ENCODE data around the gene C20orf141.

The C20orf141 gene

GRCh38 chr20:2825761-2826160, 11.0 kb downstream of the C20orf141 start:
- Histone ChIP-seq H3K27ac (ENCODE audit: extremely low read depth, low read depth, low read length) (no peak overlapping the region), H3K9me3 (ENCODE audit: control insufficient read depth, insufficient read depth, low read depth, low read length) (no peaks in the 10 kb centered on the region), H3K36me3 (ENCODE audit: control insufficient read depth in 2 of 2, insufficient read depth in 1 of 2, low read length in 2 of 2) (no peaks in the 10 kb centered on the region), H3K4me1 (ENCODE audit: control insufficient read depth, insufficient read depth, low read length) (no peaks in the 10 kb centered on the region), H3K4me3 (ENCODE audit: low read depth, low read length) (no peak overlapping the region)
- ChIA-PET POLR2A (no interaction called here), CTCF (no interaction called here)
- TF ChIP-seq ZNF449 (tag by site-specific recombination; IDR thresholded peaks at IDR 0.05) (no peak), ZNF529 (tag by site-specific recombination; IDR thresholded peaks at IDR 0.05; ENCODE audit: insufficient replicate concordance) (no peak), ZNF324 (tag by site-specific recombination; IDR thresholded peaks at IDR 0.05) (no peak), ZNF747 (tag by site-specific recombination; IDR thresholded peaks at IDR 0.05) (no peak), ZNF398 (tag by site-specific recombination; IDR thresholded peaks at IDR 0.05) (no peak), ZNF24 (tag by site-specific recombination; IDR thresholded peaks at IDR 0.05) (no peak), ZBTB1 (tag by site-specific recombination; IDR thresholded peaks at IDR 0.05) (no peak), ZNF10 (tag by site-specific recombination; IDR thresholded peaks at IDR 0.05) (no peak), ZNF394 (tag by site-specific recombination; IDR thresholded peaks at IDR 0.05; ENCODE audit: borderline replicate concordance) (no peak), ZNF626 (tag by site-specific recombination; IDR thresholded peaks at IDR 0.05) (no peak), ZNF580 (tag by site-specific recombination; IDR thresholded peaks at IDR 0.05) (no peak), REST (tag by site-specific recombination; IDR thresholded peaks at IDR 0.05) (no peak), ZNF274 (IDR thresholded peaks at IDR 0.05; ENCODE audit: low read length) (no peak), ZNF274 (tag by site-specific recombination; IDR thresholded peaks at IDR 0.05; ENCODE audit: borderline replicate concordance) (no peak)

GRCh38 chr20:2826655-2827054, 11.9 kb downstream of the C20orf141 start:
- Histone ChIP-seq H3K36me3 (ENCODE audit: control insufficient read depth in 2 of 2, insufficient read depth in 1 of 2, low read length in 2 of 2) (no peaks in the 10 kb centered on the region), H3K4me3 (ENCODE audit: low read depth, low read length) (no peak overlapping the region), H3K27ac (ENCODE audit: extremely low read depth, low read depth, low read length) (no peak overlapping the region), H3K4me1 (ENCODE audit: control insufficient read depth, insufficient read depth, low read length) (no peaks in the 10 kb centered on the region), H3K9me3 (ENCODE audit: control insufficient read depth, insufficient read depth, low read depth, low read length) (no peaks in the 10 kb centered on the region)
- ChIA-PET CTCF (interaction anchor here (0.6 kb wide), 1 partner anchor 14 kb away, joined by 3 read pairs; no protein-coding TSS in a partner anchor), POLR2A (no interaction called here)
- TF ChIP-seq KLF8 (tag by site-specific recombination; IDR thresholded peaks at IDR 0.05): no peak
- no peak for TF ChIP-seq AEBP2 (tag by site-specific recombination; IDR thresholded peaks at IDR 0.05; ENCODE audit: borderline replicate concordance)
- no peak for TF ChIP-seq PRDM6 (tag by site-specific recombination; IDR thresholded peaks at IDR 0.05)
- no peak for TF ChIP-seq SCRT2 (tag by site-specific recombination; IDR thresholded peaks at IDR 0.05)
- TF ChIP-seq ZNF26 (tag by site-specific recombination; IDR thresholded peaks at IDR 0.05): no peak
- no peak for TF ChIP-seq ZNF184 (tag by site-specific recombination; IDR thresholded peaks at IDR 0.05)
- no peak for TF ChIP-seq PRDM1 (tag by site-specific recombination; IDR thresholded peaks at IDR 0.05)
- TF ChIP-seq SP7 (tag by site-specific recombination; IDR thresholded peaks at IDR 0.05): no peak
- no peak for TF ChIP-seq ZNF777 (tag by site-specific recombination; IDR thresholded peaks at IDR 0.05; ENCODE audit: borderline replicate concordance)
- TF ChIP-seq ZNF112 (tag by site-specific recombination; IDR thresholded peaks at IDR 0.05): no peak
